ENCODE measurements around the gene DEPDC4. TPM values are rescaled to one million over a fixed set of nuclear protein-coding genes. Genes with fewer than 3 reads are reported as not detected.
A peak's percentile ranks its signal among the peaks of the same experiment; 100 is the strongest.
"Not testable (repeated sequence)": the region's sequence is repeated elsewhere in the genome, so short reads cannot be mapped to it uniquely, and the experiment has no call there.

The DEPDC4 gene
- total and polyA plus RNA-seq, 2 of the 4 experiments (the other 2 are of a cell fraction), result 0.72 to 0.79 TPM

GRCh38 chr12:100265732-100266584 is 921 bp downstream of the DEPDC4 start:
- intact Hi-C loops (cut with micrococcal nuclease) (loop anchor here (5.0 kb wide), 1 partner anchor 61 kb away; no protein-coding TSS in a partner anchor), in situ Hi-C loops (cut with MboI; ENCODE audit: low sequenced_read_pairs) (no loop called here), dilution Hi-C loops (cut with HindIII; ENCODE audit: low sequenced_read_pairs, unreplicated experiment) (no loop called here)
- DNase-seq (no peak), ATAC-seq (ENCODE audit: low read depth) (no peak)
- H3K9ac ChIP-seq (ENCODE audit: low read depth, low read length), result peak overlapping the region; percentile 5; the same call in 1 of the 2 replicates
- peaks cover 3% of the 10 kb centered on the region for H3K4me1 ChIP-seq (ENCODE audit: control insufficient read depth, insufficient read depth, low read length)
- H4K91ac ChIP-seq (ENCODE audit: insufficient read depth, low read depth, low read length), result 0 out of 2 replicates have a peak overlapping the region, but pooled peaks have one; percentile 10
- H2AK5ac ChIP-seq (ENCODE audit: low read depth, low read length), result no peak overlapping the region
- peak overlapping the region; percentile 6 for H2BK5ac ChIP-seq (ENCODE audit: low read depth, low read length, poor library complexity, severe bottlenecking)
- H2AK9ac ChIP-seq (replicated peaks; ENCODE audit: low read depth, low read length, poor library complexity), result no peak overlapping the region
- peak overlapping the region; percentile 29; the same call in 1 of the 3 replicates for H2BK15ac ChIP-seq (ENCODE audit: low read depth, low read length)
- H2BK120ac ChIP-seq (ENCODE audit: low read depth, low read length), result no peak overlapping the region
- no peaks in the 10 kb centered on the region for H3K27me3 ChIP-seq (ENCODE audit: control insufficient read depth, insufficient read depth, low read length)
- WGBS, 2 experiments (ENCODE audit: extremely low coverage in 2 of 2, insufficient read length in 1 of 2), result no CpG with 5 or more reads among the region's 11 CpGs
- no peaks in the 10 kb centered on the region for H3K9me3 ChIP-seq (ENCODE audit: control insufficient read depth, insufficient read depth, low read length)
- H3K27ac ChIP-seq (ENCODE audit: insufficient read depth, low read length), result no peak overlapping the region
- peak overlapping the region; percentile 89; the same call in 1 of the 2 replicates for H3K4me3 ChIP-seq (ENCODE audit: insufficient read depth, low read depth, low read length)
- no peaks in the 10 kb centered on the region for H3K36me3 ChIP-seq (ENCODE audit: control insufficient read depth, insufficient read depth, low read length)
- no peak overlapping the region for H3K23ac ChIP-seq (ENCODE audit: low read depth, low read length)
- peaks cover 8% of the 10 kb centered on the region for H4K20me1 ChIP-seq (ENCODE audit: insufficient read depth, low read length)
- H2BK20ac ChIP-seq (ENCODE audit: low read depth, low read length), result no peak overlapping the region
- H3K79me1 ChIP-seq (ENCODE audit: low read depth in 1 of 2, low read length in 2 of 2), result peaks cover 14 to 17% of the 10 kb centered on the region in 2 experiments; a peak in 3 of 4 replicates
- H3K56ac ChIP-seq (ENCODE audit: extremely low read depth, insufficient read depth, low read length), result no peak overlapping the region
- H3K9me1 ChIP-seq (ENCODE audit: insufficient read depth, low read length), result 0 out of 2 replicates have a peak, but pooled peaks cover 3% of the 10 kb centered on the region
- peak overlapping the region; percentile 69 for H3K4me2 ChIP-seq (ENCODE audit: low read depth, low read length)
- 0 out of 2 replicates have a peak overlapping the region, but pooled peaks have one; percentile 10 for H3K18ac ChIP-seq (ENCODE audit: low read depth, low read length)
- peak overlapping the region; percentile 98 for H2AFZ ChIP-seq (replicated peaks; ENCODE audit: low read length, poor library complexity)
- ChIA-PET POLR2A (ENCODE audit: unreplicated experiment) (no interaction called here), CTCF (no interaction called here)
- TF ChIP-seq ELK1 (IDR thresholded peaks at IDR 0.05; ENCODE audit: borderline replicate concordance, low read depth, low read length), result no peak
- TF ChIP-seq RFX5 (IDR thresholded peaks at IDR 0.05; ENCODE audit: low read depth, low read length), result no peak
- no TSS peak for BruUV-seq (replicated peaks)
- H4K5ac ChIP-seq (ENCODE audit: low read depth, low read length), result peak overlapping the region; percentile 69
- 0 out of 2 replicates have a peak overlapping the region, but pooled peaks have one; percentile 5 for H3K14ac ChIP-seq (replicated peaks; ENCODE audit: low read depth, low read length)
- H3K4ac ChIP-seq (ENCODE audit: low read depth, low read length), result peak overlapping the region; percentile 63
- H4K8ac ChIP-seq (ENCODE audit: low read depth in 2 of 2, low read length in 2 of 2), result peak overlapping the region; percentile 61 to 90

- H3K4ac ChIP-seq (ENCODE audit: low read depth, low read length); POLR2A ChIA-PET (ENCODE audit: unreplicated experiment); H4K20me1 ChIP-seq (ENCODE audit: insufficient read depth, low read length); H3K4me1 ChIP-seq (ENCODE audit: control insufficient read depth, insufficient read depth, low read length); H2AFZ ChIP-seq (replicated peaks; ENCODE audit: low read length, poor library complexity); in situ Hi-C loops (cut with MboI; ENCODE audit: low sequenced_read_pairs); H3K18ac ChIP-seq (ENCODE audit: low read depth, low read length); H3K27ac ChIP-seq (ENCODE audit: insufficient read depth, low read length); H2BK15ac ChIP-seq (ENCODE audit: low read depth, low read length); dilution Hi-C loops (cut with HindIII; ENCODE audit: low sequenced_read_pairs, unreplicated experiment); H2BK5ac ChIP-seq (ENCODE audit: low read depth, low read length, poor library complexity, severe bottlenecking); H3K27me3 ChIP-seq (ENCODE audit: control insufficient read depth, insufficient read depth, low read length); H3K56ac ChIP-seq (ENCODE audit: extremely low read depth, insufficient read depth, low read length); H3K9ac ChIP-seq (ENCODE audit: low read depth, low read length); H3K9me3 ChIP-seq (ENCODE audit: control insufficient read depth, insufficient read depth, low read length); H2BK120ac ChIP-seq (ENCODE audit: low read depth, low read length); H3K14ac ChIP-seq (replicated peaks; ENCODE audit: low read depth, low read length); H2AK9ac ChIP-seq (replicated peaks; ENCODE audit: low read depth, low read length, poor library complexity); H3K36me3 ChIP-seq (ENCODE audit: control insufficient read depth, insufficient read depth, low read length); H4K8ac ChIP-seq (ENCODE audit: low read depth in 2 of 2, low read length in 2 of 2); H2BK20ac ChIP-seq (ENCODE audit: low read depth, low read length); H2AK5ac ChIP-seq (ENCODE audit: low read depth, low read length); H3K23ac ChIP-seq (ENCODE audit: low read depth, low read length); BruUV-seq (replicated peaks); H3K9me1 ChIP-seq (ENCODE audit: insufficient read depth, low read length); H4K91ac ChIP-seq (ENCODE audit: insufficient read depth, low read depth, low read length); H3K4me3 ChIP-seq (ENCODE audit: insufficient read depth, low read depth, low read length); DNase-seq; ATAC-seq (ENCODE audit: low read depth); H3K4me2 ChIP-seq (ENCODE audit: low read depth, low read length); H4K5ac ChIP-seq (ENCODE audit: low read depth, low read length): not testable (repeated sequence)
- intact Hi-C loops (cut with micrococcal nuclease), result loop anchor here (5.0 kb wide), 1 partner anchor 62 kb away; no protein-coding TSS in a partner anchor
- peaks cover 14 to 17% of the 10 kb centered on the region in 2 experiments; a peak in 3 of 4 replicates for H3K79me1 ChIP-seq (ENCODE audit: low read depth in 1 of 2, low read length in 2 of 2)
- 100% methylated on average over 1 of the region's 5 CpGs; no CpG with 5 or more reads in 1 of the 2 experiments for WGBS, 2 experiments (ENCODE audit: extremely low coverage in 2 of 2, insufficient read length in 1 of 2)
- CTCF ChIA-PET, result interaction anchor here (0.6 kb wide), 1 partner anchor 18 kb away, joined by 4 read pairs; no protein-coding TSS in a partner anchor
Observed at GRCh38 chr12:100265107-100265506, 1.8 kb downstream of the DEPDC4 start.

Data from IMR-90 (cell line).